ENCODE measurements around the gene TMEM131. TPM values are rescaled to one million over a fixed set of nuclear protein-coding genes. Genes with fewer than 3 reads are reported as not detected.
A peak's percentile ranks its signal among the peaks of the same experiment; 100 is the strongest.

Gene TMEM131
- total RNA-seq, 2 donors from 2014 or later, result 39.0 to 43.0 TPM

GRCh38 chr2:97770445-97770844 is 225.3 kb downstream of the TMEM131 start:
- Histone ChIP-seq H3K4me1 (ENCODE audit: control insufficient read depth, insufficient read depth, low read length) (peaks cover 11% of the 10 kb centered on the region), H3K4me3 (ENCODE audit: low read length) (no peak overlapping the region), H3K27ac (ENCODE audit: low read depth, low read length) (no peak overlapping the region), H3K9me3 (ENCODE audit: control insufficient read depth, low read length) (no peaks in the 10 kb centered on the region), H3K9ac (ENCODE audit: extremely low read depth, low read length, poor library complexity, severe bottlenecking) (no peak overlapping the region), H3K36me3 (ENCODE audit: control insufficient read depth, insufficient read depth, low read length) (peaks cover 69% of the 10 kb centered on the region), H3K27me3 (ENCODE audit: control insufficient read depth, insufficient read depth, low read length, poor library complexity, severe bottlenecking) (no peaks in the 10 kb centered on the region)
- H3K36me3 Mint-ChIP-seq (ENCODE audit: low read depth), result peaks cover 50% of the 10 kb centered on the region
- peaks cover 34% of the 10 kb centered on the region for H3K4me1 Mint-ChIP-seq
- peak; percentile 34 for DNase-seq
- no peak overlapping the region for H3K4me3 Mint-ChIP-seq
- H3K9me3 Mint-ChIP-seq, result no peaks in the 10 kb centered on the region
- no peak overlapping the region for H3K27ac Mint-ChIP-seq
- no peaks in the 10 kb centered on the region for H3K27me3 Mint-ChIP-seq (ENCODE audit: insufficient read depth)
- WGBS, 2 experiments (ENCODE audit: insufficient coverage in 1 of 2, insufficient read length in 1 of 2), result 33 to 63% methylated on average over 3 to 4 of the region's 4 CpGs
- TF ChIP-seq, protein P1, sequence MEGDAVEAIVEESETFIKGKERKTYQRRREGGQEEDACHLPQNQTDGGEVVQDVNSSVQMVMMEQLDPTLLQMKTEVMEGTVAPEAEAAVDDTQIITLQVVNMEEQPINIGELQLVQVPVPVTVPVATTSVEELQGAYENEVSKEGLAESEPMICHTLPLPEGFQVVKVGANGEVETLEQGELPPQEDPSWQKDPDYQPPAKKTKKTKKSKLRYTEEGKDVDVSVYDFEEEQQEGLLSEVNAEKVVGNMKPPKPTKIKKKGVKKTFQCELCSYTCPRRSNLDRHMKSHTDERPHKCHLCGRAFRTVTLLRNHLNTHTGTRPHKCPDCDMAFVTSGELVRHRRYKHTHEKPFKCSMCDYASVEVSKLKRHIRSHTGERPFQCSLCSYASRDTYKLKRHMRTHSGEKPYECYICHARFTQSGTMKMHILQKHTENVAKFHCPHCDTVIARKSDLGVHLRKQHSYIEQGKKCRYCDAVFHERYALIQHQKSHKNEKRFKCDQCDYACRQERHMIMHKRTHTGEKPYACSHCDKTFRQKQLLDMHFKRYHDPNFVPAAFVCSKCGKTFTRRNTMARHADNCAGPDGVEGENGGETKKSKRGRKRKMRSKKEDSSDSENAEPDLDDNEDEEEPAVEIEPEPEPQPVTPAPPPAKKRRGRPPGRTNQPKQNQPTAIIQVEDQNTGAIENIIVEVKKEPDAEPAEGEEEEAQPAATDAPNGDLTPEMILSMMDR (conservative IDR thresholded peaks at IDR 0.05), result no peak

DNA sequence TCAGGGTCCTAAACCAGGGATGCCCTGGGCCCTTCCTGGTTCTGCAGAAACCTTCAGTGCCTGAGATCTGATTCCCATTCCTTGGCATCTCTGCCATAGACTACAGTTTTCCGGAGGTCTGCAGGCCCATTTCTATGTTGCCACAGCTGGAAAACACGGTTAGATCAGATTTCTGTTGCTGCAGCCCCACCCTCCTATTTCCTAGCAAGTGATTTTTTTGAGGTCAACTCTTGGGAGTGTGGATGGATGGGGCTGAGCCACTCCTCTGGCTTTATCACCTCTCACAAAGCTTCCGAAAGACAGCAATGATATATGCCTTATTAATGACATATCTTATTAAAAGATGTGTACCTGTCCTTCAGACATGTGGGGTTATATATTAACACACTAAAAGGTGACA is 226.0 kb downstream of the TMEM131 start:
- H3K27ac Mint-ChIP-seq, result no peak overlapping the region
- 86% methylated on average over 2 of the region's 3 CpGs; no CpG with 5 or more reads in 1 of the 2 experiments for WGBS, 2 experiments (ENCODE audit: insufficient coverage in 1 of 2, insufficient read length in 1 of 2)
- no peak overlapping the region for H3K4me3 Mint-ChIP-seq

GRCh38 chr2:97769308-97769707 is 226.4 kb downstream of the TMEM131 start:
- H3K9me3 ChIP-seq (ENCODE audit: control insufficient read depth, low read length), result no peaks in the 10 kb centered on the region
- Mint-ChIP-seq H3K4me1 (peaks cover 30% of the 10 kb centered on the region), H3K4me3 (no peak overlapping the region), H3K36me3 (ENCODE audit: low read depth) (peaks cover 51% of the 10 kb centered on the region), H3K27me3 (ENCODE audit: insufficient read depth) (no peaks in the 10 kb centered on the region), H3K27ac (no peak overlapping the region), H3K9me3 (no peaks in the 10 kb centered on the region)
- no peak overlapping the region for H3K9ac ChIP-seq (ENCODE audit: extremely low read depth, low read length, poor library complexity, severe bottlenecking)
- H3K4me3 ChIP-seq (ENCODE audit: low read length), result no peak overlapping the region
- H3K27ac ChIP-seq (ENCODE audit: low read depth, low read length), result no peak overlapping the region
- 95% methylated on average over 3 of the region's 3 CpGs; no CpG with 5 or more reads in 1 of the 2 experiments for WGBS, 2 experiments (ENCODE audit: insufficient coverage in 1 of 2, insufficient read length in 1 of 2)
- TF ChIP-seq, protein P1 (conservative IDR thresholded peaks at IDR 0.05), result no peak
- peak; percentile 13 for DNase-seq
- no peaks in the 10 kb centered on the region for H3K27me3 ChIP-seq (ENCODE audit: control insufficient read depth, insufficient read depth, low read length, poor library complexity, severe bottlenecking)
- H3K36me3 ChIP-seq (ENCODE audit: control insufficient read depth, insufficient read depth, low read length), result peaks cover 71% of the 10 kb centered on the region
- peaks cover 11% of the 10 kb centered on the region for H3K4me1 ChIP-seq (ENCODE audit: control insufficient read depth, insufficient read depth, low read length)

More for the DNA sequence above, 226.0 kb downstream of the TMEM131 start:
- peaks cover 71% of the 10 kb centered on the region for H3K36me3 ChIP-seq (ENCODE audit: control insufficient read depth, insufficient read depth, low read length)
- no peak overlapping the region for H3K27ac ChIP-seq (ENCODE audit: low read depth, low read length)
- peaks cover 11% of the 10 kb centered on the region for H3K4me1 ChIP-seq (ENCODE audit: control insufficient read depth, insufficient read depth, low read length)
- H3K27me3 ChIP-seq (ENCODE audit: control insufficient read depth, insufficient read depth, low read length, poor library complexity, severe bottlenecking), result no peaks in the 10 kb centered on the region
- no peak overlapping the region for H3K9ac ChIP-seq (ENCODE audit: extremely low read depth, low read length, poor library complexity, severe bottlenecking)
- no peaks in the 10 kb centered on the region for H3K27me3 Mint-ChIP-seq (ENCODE audit: insufficient read depth)
- H3K9me3 Mint-ChIP-seq, result no peaks in the 10 kb centered on the region
- H3K36me3 Mint-ChIP-seq (ENCODE audit: low read depth), result peaks cover 51% of the 10 kb centered on the region
- peaks cover 34% of the 10 kb centered on the region for H3K4me1 Mint-ChIP-seq
- TF ChIP-seq, protein P1 (conservative IDR thresholded peaks at IDR 0.05), result no peak
- H3K4me3 ChIP-seq (ENCODE audit: low read length), result no peak overlapping the region
- H3K9me3 ChIP-seq (ENCODE audit: control insufficient read depth, low read length), result no peaks in the 10 kb centered on the region
- peak; percentile 39 for DNase-seq

Measured in endodermal cell (in vitro differentiated cells).